BE2C (cell line): Measurements from ENCODE around the gene FAM221B.

ENCODE experiments used
- DNase-seq: peaks from one replicate; pipeline ENCODE4 v3.0.0-alpha.2; 2020
- H3K27me3 ChIP-seq: fragments of 250-450 bp; sonication (Bioruptor Pico); 2 replicates; pipeline ENCODE4 v1.5.1; 2020; ENCODE audit warnings: mild to moderate bottlenecking
- H3K36me3 ChIP-seq: fragments of 250-450 bp; sonication (Bioruptor Pico); 2 replicates; pipeline ENCODE4 v1.5.1; 2020; ENCODE audit warnings: mild to moderate bottlenecking
- H3K4me1 ChIP-seq: fragments of 250-450 bp; sonication (Bioruptor Pico); 2 replicates; pipeline ENCODE4 v1.5.1; 2020
- H3K4me3 ChIP-seq: 2 replicates; pipeline ENCODE4 v1.5.1; 2011; ENCODE audit warnings: low read depth, low read length
- H3K9me3 ChIP-seq: fragments of 250-450 bp; sonication (Bioruptor Pico); 2 replicates; pipeline ENCODE4 v1.5.1; 2020
- TF ChIP-seq, protein P1 (sequence below): IDR thresholded peaks from 2 replicates; pipeline ENCODE4 v1.5.1; 2012; ENCODE audit warnings: mild to moderate bottlenecking, low read depth, low read length

The FAM221B gene

GRCh38 chr9:35829084-35829763, 692 bp upstream of the FAM221B start, which contains the start of gene TMEM8B:
TMEM8B (plus strand) TSS chr9:35829228; CDS start chr9:35829448, 220 bp downstream.
- TF ChIP-seq, protein P1, sequence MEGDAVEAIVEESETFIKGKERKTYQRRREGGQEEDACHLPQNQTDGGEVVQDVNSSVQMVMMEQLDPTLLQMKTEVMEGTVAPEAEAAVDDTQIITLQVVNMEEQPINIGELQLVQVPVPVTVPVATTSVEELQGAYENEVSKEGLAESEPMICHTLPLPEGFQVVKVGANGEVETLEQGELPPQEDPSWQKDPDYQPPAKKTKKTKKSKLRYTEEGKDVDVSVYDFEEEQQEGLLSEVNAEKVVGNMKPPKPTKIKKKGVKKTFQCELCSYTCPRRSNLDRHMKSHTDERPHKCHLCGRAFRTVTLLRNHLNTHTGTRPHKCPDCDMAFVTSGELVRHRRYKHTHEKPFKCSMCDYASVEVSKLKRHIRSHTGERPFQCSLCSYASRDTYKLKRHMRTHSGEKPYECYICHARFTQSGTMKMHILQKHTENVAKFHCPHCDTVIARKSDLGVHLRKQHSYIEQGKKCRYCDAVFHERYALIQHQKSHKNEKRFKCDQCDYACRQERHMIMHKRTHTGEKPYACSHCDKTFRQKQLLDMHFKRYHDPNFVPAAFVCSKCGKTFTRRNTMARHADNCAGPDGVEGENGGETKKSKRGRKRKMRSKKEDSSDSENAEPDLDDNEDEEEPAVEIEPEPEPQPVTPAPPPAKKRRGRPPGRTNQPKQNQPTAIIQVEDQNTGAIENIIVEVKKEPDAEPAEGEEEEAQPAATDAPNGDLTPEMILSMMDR, result no peak
- no peaks in the 10 kb centered on the region for H3K9me3 ChIP-seq
- no peaks in the 10 kb centered on the region for H3K27me3 ChIP-seq
- peaks cover 3% of the 10 kb centered on the region; the same call in 1 of the 2 replicates for H3K4me1 ChIP-seq
- no peaks in the 10 kb centered on the region for H3K36me3 ChIP-seq
- peak; percentile 99 for DNase-seq
- H3K4me3 ChIP-seq, result peak within 1 kb of the TSS; percentile 65

DNA sequence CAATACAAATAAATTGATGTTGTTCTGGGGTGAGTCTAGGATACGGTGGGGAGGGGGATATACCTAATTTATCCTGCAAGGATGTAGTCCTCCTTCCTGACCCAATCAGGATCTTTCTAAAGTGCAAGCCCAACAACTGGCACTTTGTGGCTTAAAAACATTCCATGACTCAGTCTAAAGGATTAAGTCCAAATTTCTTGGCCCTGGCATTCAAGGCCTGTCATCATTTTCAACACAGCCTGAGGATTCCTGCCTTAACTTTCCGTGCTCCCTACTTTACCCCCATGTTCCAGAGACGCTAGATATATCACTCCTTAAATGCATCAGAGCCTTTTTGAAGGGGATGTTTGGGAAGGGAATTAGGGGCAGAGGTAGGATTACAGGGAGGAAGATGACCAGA, 1.0 kb downstream of the FAM221B start:
- H3K36me3 ChIP-seq, result no peaks in the 10 kb centered on the region
- no peaks in the 10 kb centered on the region for H3K27me3 ChIP-seq
- H3K9me3 ChIP-seq, result no peaks in the 10 kb centered on the region
- DNase-seq, result no peak
- TF ChIP-seq, protein P1, result no peak
- peaks cover 3% of the 10 kb centered on the region; the same call in 1 of the 2 replicates for H3K4me1 ChIP-seq
- no peak overlapping the region for H3K4me3 ChIP-seq

DNA sequence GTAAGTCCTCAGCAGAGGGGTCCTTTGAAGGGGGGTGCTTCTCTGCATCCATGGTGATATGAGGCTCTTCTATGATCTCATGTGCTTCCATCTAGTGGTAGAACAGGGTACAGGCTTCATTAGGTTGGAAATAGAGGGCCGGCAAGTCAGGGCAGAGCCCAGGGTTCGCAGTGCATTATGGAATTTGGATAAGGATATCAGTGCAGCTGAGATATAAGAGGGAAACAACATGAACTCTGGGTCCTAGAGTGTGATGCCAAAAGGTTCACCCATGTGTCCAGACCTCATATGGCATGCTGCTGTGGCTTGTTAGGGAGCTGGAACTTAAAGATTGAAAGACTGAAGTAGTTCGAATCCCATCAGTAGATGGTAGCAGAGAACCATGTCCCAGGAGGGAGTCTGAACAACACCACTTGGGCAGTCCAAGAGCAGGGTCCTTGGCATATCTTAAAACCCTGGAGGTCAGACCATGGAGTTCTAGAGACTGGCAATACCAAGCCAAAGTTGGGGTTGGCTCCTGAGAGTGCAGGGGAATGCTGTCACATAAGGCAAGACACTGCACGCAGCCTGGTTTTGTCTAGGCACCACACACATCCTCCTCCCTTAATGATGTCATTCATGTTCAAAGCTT, 2.3 kb downstream of the FAM221B start:
- peaks cover 3% of the 10 kb centered on the region; the same call in 1 of the 2 replicates for H3K4me1 ChIP-seq
- DNase-seq, result peak; percentile 51
- H3K36me3 ChIP-seq, result no peaks in the 10 kb centered on the region

GRCh38 chr9:35822926-35823325, 5.6 kb downstream of the FAM221B start:
- Histone ChIP-seq H3K4me3 (no peak overlapping the region), H3K9me3 (no peaks in the 10 kb centered on the region), H3K4me1 (no peaks in the 10 kb centered on the region), H3K36me3 (no peaks in the 10 kb centered on the region), H3K27me3 (no peaks in the 10 kb centered on the region)
- TF ChIP-seq, protein P1, result no peak
- DNase-seq, result no peak

More for the DNA sequence above, 2.3 kb downstream of the FAM221B start:
- TF ChIP-seq, protein P1, result peak; percentile 85
- Histone ChIP-seq H3K9me3 (no peaks in the 10 kb centered on the region), H3K4me3 (no peak overlapping the region), H3K27me3 (no peaks in the 10 kb centered on the region)

GRCh38 chr9:35820076-35820475, 8.5 kb downstream of the FAM221B start:
- TF ChIP-seq, protein P1, result no peak
- Histone ChIP-seq H3K4me3 (no peak overlapping the region), H3K4me1 (no peaks in the 10 kb centered on the region), H3K9me3 (no peaks in the 10 kb centered on the region), H3K27me3 (no peaks in the 10 kb centered on the region), H3K36me3 (no peaks in the 10 kb centered on the region)
- DNase-seq, result no peak

GRCh38 chr9:35818341-35818740, 10.2 kb downstream of the FAM221B start:
- H3K9me3 ChIP-seq, result no peaks in the 10 kb centered on the region
- TF ChIP-seq, protein P1, result no peak
- peaks cover 8% of the 10 kb centered on the region for H3K4me1 ChIP-seq
- DNase-seq, result no peak
- no peaks in the 10 kb centered on the region for H3K36me3 ChIP-seq
- no peak overlapping the region for H3K4me3 ChIP-seq
- no peaks in the 10 kb centered on the region for H3K27me3 ChIP-seq
